Kidney (tissue), 14 donors: ENCODE results near the gene TMOD1. TPM values are rescaled to one million over a fixed set of nuclear protein-coding genes. Genes with fewer than 3 reads are reported as not detected.

Source experiments
- DNase-seq, 5 donors: peaks; one replicate each; pipeline ENCODE4 v3.0.0-alpha.2; 2013 to 2020
- FAIRE-seq: peaks from 2 replicates; lab custom pipeline; 2012; peaks lifted over from hg19 to GRCh38; lab: Jason Lieb, UNC
- H3K27ac ChIP-seq, 2 donors: one replicate each; pipeline ENCODE4 v1.7.0; 2013; ENCODE audit warnings: low read depth in 2 of 2, low read length in 2 of 2, inconsistent platforms in 1 of 2
- H3K27me3 ChIP-seq: one replicate; pipeline ENCODE4 v1.7.1; 2013; ENCODE audit warnings: low read length, inconsistent platforms; ENCODE audit not compliant: control insufficient read depth, insufficient read depth
- H3K36me3 ChIP-seq, 3 donors: one replicate each; pipeline versions ENCODE4 v1.7.0 to v1.7.1; 2013; ENCODE audit warnings: low read length in 3 of 3, control low read depth in 1 of 3, inconsistent platforms in 1 of 3; ENCODE audit not compliant: insufficient read depth in 3 of 3, control insufficient read depth in 2 of 3
- H3K4me1 ChIP-seq, 3 donors: one replicate each; pipeline versions ENCODE4 v1.7.0 to v1.7.1; 2013; ENCODE audit warnings: low read length in 3 of 3, inconsistent platforms in 1 of 3, low read depth in 1 of 3; ENCODE audit not compliant: control insufficient read depth in 2 of 3, insufficient read depth in 2 of 3
- H3K4me3 ChIP-seq, 3 donors: one replicate each; pipeline versions ENCODE4 v1.7.0 to v1.8.1; 2013; ENCODE audit warnings: low read length in 3 of 3, control low read depth in 1 of 3, inconsistent platforms in 1 of 3
- H3K9ac ChIP-seq, 3 donors: one replicate each; pipeline versions ENCODE4 v1.7.0 to v1.7.1; 2013; ENCODE audit warnings: low read length in 3 of 3, control low read depth in 1 of 3, inconsistent platforms in 1 of 3
- H3K9me3 ChIP-seq, 3 donors: one replicate each; pipeline versions ENCODE4 v1.7.0 to v1.7.1; 2013; ENCODE audit warnings: low read length in 3 of 3, control low read depth in 1 of 3, inconsistent platforms in 1 of 3; ENCODE audit not compliant: control insufficient read depth in 2 of 3, insufficient read depth in 1 of 3
- CTCF ChIP-seq: IDR thresholded peaks from 3 replicates; pipeline ENCODE4 v1.5.1; 2012; ENCODE audit warnings: mild to moderate bottlenecking, moderate library complexity, borderline replicate concordance; ENCODE audit not compliant: insufficient read depth; ENCODE audit errors: extremely low read depth
- intact Hi-C: fragments of 100-400 bp; cut with DNase I; formaldehyde crosslinking; loops from one replicate; pipeline ENCODE4 v1.11.1; 2022
- polyA plus RNA-seq: library from polyadenylated mRNA; stranded (reverse); fragments of 350-450 nt; fragmentation: Illumina TruSeq; extraction: RNeasy Lipid Tissue Mini Kit (QIAGEN cat#74804); gene quantifications from one replicate; pipeline ENCODE4 v1.2.3, GENCODE V29; 2014; ENCODE audit warnings: low read depth, low replicate concordance; ENCODE audit not compliant: insufficient read depth
- total RNA-seq: library from RNA; stranded (reverse); fragmentation: NEBNext Ultra II Directional; extraction: Animal tissue kit (Norgen Biotek cat#: 25700); gene quantifications from one replicate; pipeline ENCODE4 v1.2.1, GENCODE V29; 2021
- donor health status: control.
- donor health status: control.
- donor health status: control.
- donor health status: control.
- donor health status: control.
- donor health status: DM: yes; HTN: yes; CAD: no.
- donor health status: Normal renal cell carcinoma (clear cell type).

The TMOD1 gene
- total and polyA plus RNA-seq, 2 donors from 2014 or later: 8.1 to 14.9 TPM

DNA sequence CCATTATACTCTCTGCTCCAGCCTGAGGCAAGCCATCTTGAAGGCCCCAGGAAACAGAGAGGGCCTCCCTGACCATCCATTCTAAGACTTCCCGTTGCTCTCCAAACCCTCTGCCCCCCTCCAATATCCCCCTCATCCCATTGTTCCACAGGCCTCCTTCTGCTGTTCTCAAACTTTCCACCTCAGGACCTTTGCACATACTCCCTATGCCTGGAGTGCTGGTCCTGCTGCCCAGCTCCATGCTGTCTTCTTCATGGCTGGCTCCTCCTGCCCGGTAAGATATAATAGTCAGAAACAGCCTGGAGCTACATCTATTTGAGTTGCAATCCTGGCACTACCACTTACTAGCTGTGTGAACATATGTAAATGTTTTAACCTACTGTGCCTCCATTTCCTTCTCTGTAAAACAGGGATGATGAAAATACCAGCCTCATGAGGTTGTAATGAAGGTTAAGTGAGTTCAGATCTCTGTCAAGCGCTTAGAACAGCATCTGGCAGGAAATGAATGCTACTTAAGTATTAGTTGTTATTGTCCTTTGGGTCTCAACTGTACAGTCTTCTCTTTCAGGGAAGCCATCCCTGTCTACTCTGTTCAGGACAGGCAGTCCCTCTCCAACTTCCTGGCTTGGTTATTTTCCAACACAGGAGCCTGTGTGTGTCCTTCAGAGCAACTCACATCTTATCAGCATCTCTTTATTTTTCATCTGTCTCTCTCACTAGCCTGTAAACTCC lies 45.8 kb downstream of the TMOD1 start:
- H3K9ac ChIP-seq: no peak overlapping the region
- no peaks in the 10 kb centered on the region for H3K27me3 ChIP-seq
- DNase-seq: peak in 1 of 5 donors; percentile 5
- FAIRE-seq: no peak
- H3K27ac ChIP-seq: no peak overlapping the region
- H3K4me3 ChIP-seq: no peak overlapping the region
- no peaks in the 10 kb centered on the region for H3K36me3 ChIP-seq
- intact Hi-C loops: no loop called here
- TF ChIP-seq CTCF: no peak
- no peaks in the 10 kb centered on the region for H3K9me3 ChIP-seq
- no peaks in the 10 kb centered on the region for H3K4me1 ChIP-seq

GRCh38 chr9:97548379-97548778 lies 46.9 kb downstream of the TMOD1 start:
- DNase-seq: peak in 1 of 5 donors; percentile 15
- no peak overlapping the region for H3K27ac ChIP-seq
- H3K4me3 ChIP-seq: no peak overlapping the region
- FAIRE-seq: no peak
- no peaks in the 10 kb centered on the region for H3K36me3 ChIP-seq
- intact Hi-C loops: no loop called here
- no peaks in the 10 kb centered on the region for H3K9me3 ChIP-seq
- no peaks in the 10 kb centered on the region for H3K4me1 ChIP-seq
- no peak overlapping the region for H3K9ac ChIP-seq
- TF ChIP-seq CTCF: no peak
- H3K27me3 ChIP-seq: no peaks in the 10 kb centered on the region

DNA sequence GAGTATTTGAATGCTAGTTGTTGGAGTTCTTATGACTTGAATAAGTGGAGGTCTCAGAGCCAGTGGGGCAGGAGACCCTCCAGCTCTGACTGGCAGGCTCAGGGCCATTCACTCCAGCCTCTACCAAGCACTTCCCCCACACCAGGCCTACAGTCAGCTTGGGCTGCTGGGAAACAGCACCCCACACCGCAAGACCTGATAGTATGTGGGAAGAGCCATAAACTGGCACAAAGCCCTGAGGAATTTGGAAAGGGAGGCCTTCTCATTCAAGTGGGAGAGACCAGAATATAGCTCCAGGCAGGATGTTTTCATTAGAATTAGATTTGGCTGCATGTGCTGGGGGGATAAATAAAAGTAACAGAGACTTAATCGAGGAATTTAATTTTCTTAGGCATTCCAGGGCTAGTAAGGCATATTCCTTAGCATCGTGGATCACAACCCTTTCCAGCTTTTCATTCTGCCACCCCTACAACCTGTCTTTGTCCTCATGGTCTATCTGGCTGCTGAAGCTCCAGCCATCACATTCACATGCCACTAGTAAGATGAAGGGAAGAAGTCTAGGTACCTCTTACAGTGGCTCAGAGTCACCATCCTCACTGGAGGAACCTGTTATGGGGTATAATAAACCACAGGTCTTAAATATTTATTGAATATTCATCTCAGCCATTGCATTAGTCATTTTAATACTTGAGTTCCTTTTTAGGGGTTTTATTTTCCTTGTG lies 47.5 kb downstream of the TMOD1 start:
- Histone ChIP-seq H3K27me3 (no peaks in the 10 kb centered on the region), H3K36me3 (no peaks in the 10 kb centered on the region), H3K4me1 (no peaks in the 10 kb centered on the region), H3K4me3 (no peak overlapping the region), H3K9me3 (no peaks in the 10 kb centered on the region), H3K27ac (no peak overlapping the region), H3K9ac (no peak overlapping the region)
- no peak for FAIRE-seq
- TF ChIP-seq CTCF: no peak
- intact Hi-C loops: no loop called here
- DNase-seq: peak in 1 of 5 donors; percentile 10
